Smooth muscle cell (in vitro differentiated cells): Measurements from ENCODE around the gene MAPKAP1. TPM values are rescaled to one million over a fixed set of nuclear protein-coding genes. Genes with fewer than 3 reads are reported as not detected.

Experiments used
- DNase-seq: peaks from one replicate; lab custom pipeline; 2025; ENCODE audit not compliant: unreplicated experiment; lab: John Stamatoyannopoulos, UW
- H2AFZ ChIP-seq: fragments of 200-600 bp; sonication (generic); 2 replicates; pipeline ENCODE4 v1.6.0; 2016; ENCODE audit warnings: antibody characterized with exemption, low read depth, mild to moderate bottlenecking
- H3F3A ChIP-seq: fragments of 200-600 bp; sonication (generic); 2 replicates; pipeline ENCODE4 v1.6.0; 2017; ENCODE audit warnings: antibody characterized with exemption, low read depth
- H3K27ac ChIP-seq: fragments of 200-600 bp; sonication (generic); 2 replicates; pipeline ENCODE4 v1.5.1; 2016; ENCODE audit warnings: low read depth, mild to moderate bottlenecking
- H3K27me3 ChIP-seq: fragments of 200-600 bp; sonication (generic); 2 replicates; pipeline ENCODE4 v1.6.1; 2016; ENCODE audit warnings: low read depth, mild to moderate bottlenecking
- H3K36me3 ChIP-seq: fragments of 200-600 bp; sonication (generic); 2 replicates; pipeline ENCODE4 v1.5.1; 2016; ENCODE audit warnings: low read depth
- H3K4me1 ChIP-seq: fragments of 200-600 bp; sonication (generic); 2 replicates; pipeline ENCODE4 v1.5.1; 2016; ENCODE audit warnings: low read depth
- H3K4me2 ChIP-seq: fragments of 200-600 bp; sonication (generic); 2 replicates; pipeline ENCODE4 v1.6.0; 2016; ENCODE audit warnings: mild to moderate bottlenecking
- H3K4me3 ChIP-seq: fragments of 200-600 bp; sonication (generic); 2 replicates; pipeline ENCODE4 v1.5.1; 2016; ENCODE audit warnings: mild to moderate bottlenecking
- H3K79me2 ChIP-seq: fragments of 200-600 bp; sonication (generic); 2 replicates; pipeline ENCODE4 v1.6.0; 2016; ENCODE audit warnings: low read depth, mild to moderate bottlenecking
- H3K9ac ChIP-seq: fragments of 200-600 bp; sonication (generic); 2 replicates; pipeline ENCODE4 v1.6.0; 2016; ENCODE audit warnings: low read depth
- H3K9me3 ChIP-seq: fragments of 200-600 bp; sonication (generic); replicated peaks from 2 replicates; pipeline ENCODE4 v1.5.1; 2016; ENCODE audit warnings: low read depth
- H4K20me1 ChIP-seq: fragments of 200-600 bp; sonication (generic); 2 replicates; pipeline ENCODE4 v1.6.0; 2016; ENCODE audit warnings: low read depth
- WGBS: methylation state at CpG from one replicate; pipeline ENCODE4 v1.1.7; 2016; ENCODE audit warnings: low lambda C conversion rate; 5-methylcytosine and 5-hydroxymethylcytosine counted together
- polyA plus RNA-seq: library from polyadenylated mRNA; unstranded; fragments of >200 nt; fragmentation: Nextera tagmentation; extraction: Ambion mirVana; gene quantifications from 2 replicates; pipeline ENCODE4 v1.2.1, GENCODE V29; 2016
- total RNA-seq: library from RNA; depleted of rRNA; stranded (reverse); fragments of >200 nt; gene quantifications from 2 replicates; pipeline ENCODE4 v1.2.3, GENCODE V29; 2014
- TF ChIP-seq, protein P1 (sequence below): fragments of 200-600 bp; sonication (generic); IDR thresholded peaks from 2 replicates; pipeline ENCODE4 v1.5.1; 2017; ENCODE audit warnings: borderline replicate concordance, mild to moderate bottlenecking, antibody characterized with exemption; ENCODE audit not compliant: insufficient read depth, poor library complexity, severe bottlenecking

Gene MAPKAP1
- total and polyA plus RNA-seq, 2 experiments from 2014 or later: 50.1 to 74.5 TPM

DNA sequence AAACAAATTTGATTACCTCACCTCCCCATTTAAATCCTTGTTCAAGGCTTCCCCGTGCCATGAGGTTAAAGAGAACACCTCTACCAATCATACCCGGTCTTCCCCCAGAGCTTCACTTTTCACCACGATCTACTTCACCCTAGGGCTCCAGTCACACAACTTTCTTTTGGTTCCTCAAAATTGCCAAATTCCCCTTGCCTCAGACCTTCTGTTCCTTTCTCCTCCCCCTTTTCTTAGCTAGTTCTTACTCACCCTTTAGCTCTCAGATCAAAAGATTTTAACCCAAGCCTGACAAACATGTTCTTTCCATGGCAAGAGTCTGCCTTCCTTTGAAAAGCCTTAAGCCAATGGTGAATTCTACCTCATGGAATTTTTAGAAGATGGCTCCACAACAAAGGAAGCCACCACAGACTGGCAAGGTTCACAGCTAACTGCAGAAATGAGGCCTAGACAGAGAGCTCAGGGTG lies 56.7 kb downstream of the MAPKAP1 start:
- TF ChIP-seq, protein P1, sequence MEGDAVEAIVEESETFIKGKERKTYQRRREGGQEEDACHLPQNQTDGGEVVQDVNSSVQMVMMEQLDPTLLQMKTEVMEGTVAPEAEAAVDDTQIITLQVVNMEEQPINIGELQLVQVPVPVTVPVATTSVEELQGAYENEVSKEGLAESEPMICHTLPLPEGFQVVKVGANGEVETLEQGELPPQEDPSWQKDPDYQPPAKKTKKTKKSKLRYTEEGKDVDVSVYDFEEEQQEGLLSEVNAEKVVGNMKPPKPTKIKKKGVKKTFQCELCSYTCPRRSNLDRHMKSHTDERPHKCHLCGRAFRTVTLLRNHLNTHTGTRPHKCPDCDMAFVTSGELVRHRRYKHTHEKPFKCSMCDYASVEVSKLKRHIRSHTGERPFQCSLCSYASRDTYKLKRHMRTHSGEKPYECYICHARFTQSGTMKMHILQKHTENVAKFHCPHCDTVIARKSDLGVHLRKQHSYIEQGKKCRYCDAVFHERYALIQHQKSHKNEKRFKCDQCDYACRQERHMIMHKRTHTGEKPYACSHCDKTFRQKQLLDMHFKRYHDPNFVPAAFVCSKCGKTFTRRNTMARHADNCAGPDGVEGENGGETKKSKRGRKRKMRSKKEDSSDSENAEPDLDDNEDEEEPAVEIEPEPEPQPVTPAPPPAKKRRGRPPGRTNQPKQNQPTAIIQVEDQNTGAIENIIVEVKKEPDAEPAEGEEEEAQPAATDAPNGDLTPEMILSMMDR: no peak
- H3F3A ChIP-seq: peaks cover 5% of the 10 kb centered on the region
- peak overlapping the region; percentile 98 for H3K27ac ChIP-seq
- no peaks in the 10 kb centered on the region for H3K36me3 ChIP-seq
- H3K27me3 ChIP-seq: no peaks in the 10 kb centered on the region
- WGBS: 53% methylated on average over 3 of the region's 3 CpGs
- H3K9ac ChIP-seq: peak overlapping the region; percentile 86
- peak overlapping the region; percentile 69 for H3K4me2 ChIP-seq
- H3K4me1 ChIP-seq: peaks cover 47% of the 10 kb centered on the region
- no peak overlapping the region for H3K4me3 ChIP-seq
- H3K9me3 ChIP-seq: no peaks in the 10 kb centered on the region
- no peaks in the 10 kb centered on the region for H4K20me1 ChIP-seq
- H3K79me2 ChIP-seq: peaks cover 5% of the 10 kb centered on the region
- H2AFZ ChIP-seq: no peak overlapping the region
- no peak for DNase-seq

DNA sequence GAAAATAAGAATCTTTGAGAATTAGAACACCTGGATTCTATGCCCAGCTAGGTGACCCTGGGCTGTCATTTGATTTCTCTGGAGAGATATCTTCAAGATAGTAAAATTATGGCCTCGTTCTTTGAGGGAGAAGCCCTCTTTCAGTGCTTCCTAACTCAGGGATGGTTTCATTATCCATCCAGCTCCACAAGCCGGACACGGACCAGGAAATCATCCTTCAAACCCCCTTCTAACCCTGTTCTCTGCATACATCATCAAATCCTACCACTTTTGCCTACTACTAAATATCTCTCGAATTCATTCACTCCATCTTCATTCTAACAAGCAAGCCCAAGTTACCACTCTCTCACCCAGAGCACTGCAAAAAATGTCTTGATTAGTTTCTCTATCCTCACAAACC lies 57.2 kb downstream of the MAPKAP1 start:
- peaks cover 4% of the 10 kb centered on the region for H3K79me2 ChIP-seq
- H3F3A ChIP-seq: peaks cover 5% of the 10 kb centered on the region
- no peaks in the 10 kb centered on the region for H3K36me3 ChIP-seq
- WGBS: 84% methylated on average over 4 of the region's 4 CpGs
- H3K9me3 ChIP-seq: no peaks in the 10 kb centered on the region
- H3K27ac ChIP-seq: peak overlapping the region; percentile 98
- peak overlapping the region; percentile 69 for H3K4me2 ChIP-seq
- H3K27me3 ChIP-seq: no peaks in the 10 kb centered on the region
- H3K4me1 ChIP-seq: peaks cover 47% of the 10 kb centered on the region
- TF ChIP-seq, protein P1: no peak
- no peak for DNase-seq
- H3K9ac ChIP-seq: peak overlapping the region; percentile 86
- no peak overlapping the region for H3K4me3 ChIP-seq
- no peaks in the 10 kb centered on the region for H4K20me1 ChIP-seq
- H2AFZ ChIP-seq: no peak overlapping the region

DNA sequence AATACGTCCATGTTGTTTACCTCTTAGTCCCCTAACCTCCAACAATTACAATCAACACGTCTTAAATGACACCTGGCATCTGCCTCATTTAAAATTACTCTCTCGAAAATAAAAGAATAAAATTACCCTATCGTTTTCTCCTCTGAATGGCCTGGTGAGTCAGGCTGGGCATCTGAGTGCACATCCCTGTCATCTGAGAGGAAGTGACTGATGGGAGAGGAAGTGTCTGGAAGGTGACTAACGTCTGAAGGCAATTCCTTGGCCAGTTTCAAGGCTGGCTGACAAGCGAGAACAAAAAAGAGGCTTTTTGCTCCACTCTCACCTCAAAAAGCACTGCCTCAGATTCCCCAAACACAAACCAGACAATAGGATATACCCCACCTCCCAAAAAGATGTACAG lies 57.7 kb downstream of the MAPKAP1 start:
- Histone ChIP-seq H3K36me3 (no peaks in the 10 kb centered on the region), H3K9me3 (no peaks in the 10 kb centered on the region), H3K79me2 (no peaks in the 10 kb centered on the region), H3K27me3 (no peaks in the 10 kb centered on the region), H3K4me1 (peaks cover 45% of the 10 kb centered on the region), H2AFZ (no peak overlapping the region), H4K20me1 (peaks cover 2% of the 10 kb centered on the region), H3K9ac (peak overlapping the region; percentile 86), H3F3A (peaks cover 5% of the 10 kb centered on the region), H3K27ac (peak overlapping the region; percentile 98), H3K4me2 (peak overlapping the region; percentile 69), H3K4me3 (no peak overlapping the region)
- WGBS: 31% methylated on average over 6 of the region's 6 CpGs
- TF ChIP-seq, protein P1: no peak
- DNase-seq: no peak

DNA sequence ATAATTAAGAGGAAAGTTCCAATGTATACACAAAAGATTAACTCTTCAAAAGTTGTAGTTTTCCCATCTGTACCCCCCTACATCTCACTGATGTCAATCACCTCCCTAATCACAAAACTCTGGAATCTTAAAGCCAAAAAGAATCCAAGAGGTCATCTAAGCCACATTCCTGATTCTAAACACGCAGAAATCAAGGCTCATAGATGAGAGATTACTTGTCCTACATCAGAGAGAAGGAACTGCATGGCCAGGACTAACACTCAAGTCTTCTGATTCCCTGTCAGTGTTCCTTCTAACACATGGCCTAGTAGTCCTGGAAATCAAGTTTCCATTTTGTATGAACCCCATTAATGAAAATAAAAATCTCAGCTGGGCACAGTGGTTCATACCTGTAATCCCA lies 58.7 kb downstream of the MAPKAP1 start:
- Histone ChIP-seq H3K27me3 (no peaks in the 10 kb centered on the region), H2AFZ (no peak overlapping the region), H3K4me3 (no peak overlapping the region), H3K9ac (peak overlapping the region; percentile 19), H3F3A (peaks cover 5% of the 10 kb centered on the region), H3K4me1 (peaks cover 41% of the 10 kb centered on the region), H3K79me2 (no peaks in the 10 kb centered on the region), H3K27ac (peak overlapping the region; percentile 98), H4K20me1 (peaks cover 5% of the 10 kb centered on the region), H3K36me3 (no peaks in the 10 kb centered on the region), H3K4me2 (no peak overlapping the region), H3K9me3 (no peaks in the 10 kb centered on the region)
- DNase-seq: no peak
- TF ChIP-seq, protein P1: no peak
- WGBS: 69% methylated on average over 1 of the region's 1 CpG
